ENCODE data around the gene GMFB. TPM values are rescaled to one million over a fixed set of nuclear protein-coding genes. Genes with fewer than 3 reads are reported as not detected.

GMFB gene
- 54.3 and 55.0 TPM in 2 replicates for total RNA-seq

DNA sequence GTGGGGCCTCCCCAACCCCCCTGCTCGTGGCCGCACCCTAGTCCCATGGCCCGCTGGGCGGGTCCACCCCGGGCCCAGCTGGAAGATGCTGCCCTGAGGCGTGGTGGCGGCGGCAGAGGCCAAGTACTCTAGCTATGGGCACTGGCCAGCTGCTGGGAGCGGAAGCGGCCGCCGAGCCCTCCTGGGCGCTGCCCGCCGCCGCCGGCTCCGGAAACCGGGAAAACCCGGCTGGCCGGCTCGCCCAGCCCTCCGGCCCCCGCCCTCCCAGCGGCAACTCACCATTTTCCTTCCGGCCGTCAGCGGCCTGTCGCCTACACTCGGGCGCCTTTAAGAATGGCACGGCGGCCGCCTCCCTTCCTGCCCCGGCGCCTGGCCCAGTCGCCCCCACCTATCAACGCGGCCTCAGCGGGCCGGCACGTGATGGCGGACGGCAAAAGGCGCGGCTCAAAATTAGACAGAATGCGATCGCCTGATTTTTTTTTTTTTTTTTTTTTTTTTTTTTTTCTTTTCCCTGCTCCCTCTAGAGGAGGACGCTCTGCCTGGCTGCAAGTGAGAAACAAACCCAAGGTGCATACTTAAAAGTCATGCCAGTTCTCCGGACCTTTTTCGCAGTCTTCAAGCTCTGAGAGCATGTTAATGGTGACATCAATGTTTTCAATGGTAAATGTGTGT is at the start of gene GMFB:
Gene GMFB (minus strand): TSS at position 335 of the 672 bp plus-strand sequence. CDS start 53 bp downstream, at position 282.

DNA sequence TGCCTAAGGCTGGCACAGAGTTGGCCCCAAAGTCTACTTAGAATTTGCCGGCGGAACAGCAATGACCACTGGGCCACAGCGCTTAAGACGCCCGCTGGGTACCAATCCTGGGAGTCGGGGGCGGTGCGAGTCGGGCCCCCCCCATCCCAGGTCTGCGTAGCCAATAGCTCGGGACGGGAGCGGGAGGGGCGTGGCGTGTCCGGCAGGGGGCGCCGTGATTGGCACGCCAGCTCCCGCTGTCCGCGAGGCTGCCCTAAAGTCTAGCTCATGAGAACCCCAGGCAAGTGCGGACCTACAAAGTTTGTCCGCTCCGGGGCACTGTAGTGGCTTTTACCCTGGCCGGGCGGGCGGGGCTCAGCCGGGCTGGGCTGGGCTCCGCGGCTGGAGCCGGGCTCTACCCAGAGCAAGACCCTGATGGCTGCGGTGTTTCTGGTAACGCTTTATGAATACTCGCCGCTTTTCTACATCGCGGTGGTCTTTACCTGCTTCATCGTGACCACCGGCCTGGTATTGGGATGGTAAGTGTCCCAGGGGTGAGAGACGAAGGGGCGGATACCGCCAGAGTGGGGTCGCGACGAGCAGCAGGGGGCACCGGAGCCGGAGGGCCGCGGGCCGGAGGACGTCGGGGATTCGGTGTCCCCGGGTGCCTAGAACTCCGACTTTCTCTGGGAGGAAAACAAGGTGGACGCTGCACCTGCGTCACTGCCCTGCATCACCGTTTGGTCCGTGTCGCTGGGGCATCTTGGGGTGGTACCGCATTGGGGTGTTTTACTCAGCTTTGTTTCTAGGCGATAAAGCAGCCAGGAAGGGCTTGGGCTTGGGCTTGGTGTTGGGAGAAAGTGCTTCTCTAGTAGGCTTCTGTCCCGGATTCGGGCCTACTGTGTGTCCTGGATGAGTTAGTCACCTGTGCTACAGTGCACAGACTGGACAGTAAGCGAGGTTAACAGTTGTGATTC is 21.0 kb upstream of the GMFB start, which contains the start of gene CGRRF1:
Gene CGRRF1 (plus strand): TSS at position 361 of the 956 bp plus-strand sequence. CDS start 54 bp downstream, at position 415.

DNA sequence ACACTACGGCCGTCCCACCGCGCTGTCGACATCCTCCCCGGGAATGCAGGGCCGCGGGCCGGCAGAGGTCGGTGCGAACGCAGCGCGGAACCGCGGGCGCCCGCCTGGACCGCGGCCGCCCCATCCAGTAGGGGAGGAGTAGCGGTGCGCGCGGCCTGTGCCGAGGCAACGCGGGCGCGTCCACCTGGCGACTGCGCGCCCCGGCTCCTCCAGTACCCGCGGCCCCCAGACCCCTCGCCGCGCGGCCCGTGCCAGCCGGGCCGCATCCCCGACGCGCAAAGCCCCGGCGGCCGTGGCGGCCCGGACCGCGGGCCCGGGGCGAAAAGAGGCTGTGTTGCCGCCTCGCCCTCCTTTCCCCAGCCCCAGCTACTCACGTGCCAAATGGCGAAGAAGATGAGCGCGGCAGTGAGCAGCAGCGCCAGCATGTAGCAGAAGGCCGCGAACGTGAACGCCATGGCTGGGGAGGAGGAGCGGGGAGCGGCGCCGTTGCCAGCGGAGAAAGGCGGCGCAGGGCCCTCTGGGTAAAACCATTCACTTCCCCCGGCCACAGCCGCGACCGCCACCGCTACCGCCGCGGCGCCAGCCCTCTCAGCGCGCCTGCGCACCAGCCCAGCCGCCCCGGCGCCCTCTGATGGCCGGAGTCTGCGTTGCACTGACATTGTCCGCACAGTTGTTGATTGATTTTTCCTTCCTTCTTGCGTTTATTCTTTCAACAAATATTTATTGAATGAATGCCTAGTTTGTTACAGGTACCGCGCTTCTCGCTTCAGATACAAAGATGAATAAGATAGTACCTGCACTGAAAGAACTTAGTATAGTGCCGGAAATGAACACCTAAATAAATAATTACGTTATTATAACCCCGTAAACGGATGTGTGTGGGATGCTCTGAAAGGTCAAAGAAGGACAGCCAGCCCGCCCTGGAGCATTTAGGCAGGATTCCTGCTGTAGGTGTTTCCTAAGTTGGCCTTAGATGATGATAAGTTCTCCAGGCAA is 47.6 kb downstream of the GMFB start, which contains the start of gene CNIH1:
Gene CNIH1 (minus strand): TSS at position 502 of the 996 bp plus-strand sequence. CDS start 47 bp downstream, at position 455.

Other genes starting within 250 kb of the GMFB start
- 18.4 and 35.1 TPM in 2 replicates for gene CDKN3, start 92.0 kb downstream of the GMFB start, total RNA-seq
- 61.0 and 82.7 TPM in 2 replicates for gene CNIH1, start 47.6 kb downstream of the GMFB start, total RNA-seq
- 8.1 and 10.5 TPM in 2 replicates for gene CGRRF1, start 20.9 kb upstream of the GMFB start, total RNA-seq
- 21.3 and 45.9 TPM in 2 replicates for gene SAMD4A, start 78.1 kb upstream of the GMFB start, total RNA-seq